ENCODE measurements around the gene TCHHL1. TPM values are rescaled to one million over a fixed set of nuclear protein-coding genes. Genes with fewer than 3 reads are reported as not detected.
"Not testable (repeated sequence)": the region's sequence is repeated elsewhere in the genome, so short reads cannot be mapped to it uniquely, and the experiment has no call there.

Gene TCHHL1
- total RNA-seq, 1 experiment from 2014 or later: not detected

DNA sequence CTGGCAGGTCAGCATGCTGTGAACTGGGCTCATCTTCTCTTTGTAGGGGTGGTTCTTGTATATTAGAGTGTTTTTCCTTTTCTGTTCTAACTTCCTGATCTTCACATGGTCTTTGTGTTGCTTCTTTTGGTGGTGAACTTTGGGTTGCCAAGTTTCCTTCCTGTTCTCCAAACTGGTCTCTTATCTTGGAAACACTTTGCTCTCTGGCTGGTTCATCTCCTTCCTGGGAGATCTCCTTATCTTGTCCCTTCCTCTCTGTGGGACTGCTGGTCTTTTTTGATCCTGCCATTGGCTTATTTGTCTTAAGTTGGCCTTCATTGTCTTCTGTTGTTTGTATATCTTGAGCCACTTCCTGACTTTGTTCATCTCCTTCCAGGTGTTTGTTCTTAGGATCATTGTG, 2.1 kb downstream of the TCHHL1 start (continued):
- TF ChIP-seq POLR2A (IDR thresholded peaks at IDR 0.05; ENCODE audit: borderline replicate concordance, extremely low read depth, insufficient read depth, insufficient read length): no peak
- no peak for TF ChIP-seq ZFX (IDR thresholded peaks at IDR 0.05)
- TF ChIP-seq, protein P1, sequence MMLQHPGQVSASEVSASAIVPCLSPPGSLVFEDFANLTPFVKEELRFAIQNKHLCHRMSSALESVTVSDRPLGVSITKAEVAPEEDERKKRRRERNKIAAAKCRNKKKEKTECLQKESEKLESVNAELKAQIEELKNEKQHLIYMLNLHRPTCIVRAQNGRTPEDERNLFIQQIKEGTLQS (IDR thresholded peaks at IDR 0.05): no peak
- no peak for TF ChIP-seq SRF (IDR thresholded peaks at IDR 0.05; ENCODE audit: low read depth)
- TF ChIP-seq POLR2AphosphoS5 (IDR thresholded peaks at IDR 0.05; ENCODE audit: low read depth, low read length): no peak

DNA sequence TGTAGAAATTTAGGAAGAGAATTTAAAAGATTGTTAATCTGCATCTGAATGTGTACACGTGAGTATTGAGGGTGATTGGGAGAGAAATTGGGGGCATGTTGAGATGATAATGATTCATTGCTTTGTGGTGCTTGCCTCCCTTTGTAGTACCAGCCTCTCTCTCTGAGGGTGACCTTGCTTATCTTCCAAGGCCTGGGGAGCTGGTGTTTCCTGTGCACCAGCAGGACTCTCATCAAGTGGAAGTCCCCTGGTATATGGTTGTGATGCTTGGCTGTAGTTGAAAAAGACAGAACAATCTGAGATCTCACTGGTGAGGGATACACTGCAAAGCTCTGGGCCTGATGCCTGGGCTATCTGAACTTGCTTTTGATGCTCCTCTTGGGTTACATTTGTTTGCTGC, 4.0 kb downstream of the TCHHL1 start:
- no peaks in the 10 kb centered on the region for H3K36me3 ChIP-seq (ENCODE audit: control insufficient read depth in 1 of 2, insufficient read depth in 2 of 2, low read length in 2 of 2)
- POLR2A ChIA-PET: no interaction called here
- RAD21 ChIA-PET (ENCODE audit: low non-redundant PET in 1 of 2, low total read pairs in 2 of 2, uncharacterized antibody in 2 of 2, unreplicated experiment in 2 of 2): no interaction called here
- H3K4me1 ChIP-seq (ENCODE audit: control insufficient read depth in 1 of 2, insufficient read depth in 2 of 2, low read length in 2 of 2): peaks cover 3 to 4% of the 10 kb centered on the region in 2 experiments; a peak in 2 of 4 replicates
- H3K9me2 ChIP-seq (ENCODE audit: insufficient read depth): no peaks in the 10 kb centered on the region
- no peaks in the 10 kb centered on the region for H3K9me3 ChIP-seq (ENCODE audit: control insufficient read depth in 1 of 2, insufficient read depth in 1 of 2, low read depth in 1 of 2, low read length in 2 of 2)
- intact Hi-C loops (cut with micrococcal nuclease): no loop called here
- TF ChIP-seq POLR2A (IDR thresholded peaks at IDR 0.05; ENCODE audit: borderline replicate concordance, extremely low read depth, insufficient read depth, insufficient read length) (no peak), EGR1 (IDR thresholded peaks at IDR 0.05; ENCODE audit: low read depth) (no peak), EZH2phosphoT487 (IDR thresholded peaks at IDR 0.05; ENCODE audit: borderline replicate concordance) (no peak), TCF7L2 (IDR thresholded peaks at IDR 0.05; ENCODE audit: borderline replicate concordance, extremely low read depth, insufficient read depth, insufficient read length) (no peak), FOSL1 (IDR thresholded peaks at IDR 0.05; ENCODE audit: low read depth) (no peak), SIN3A (IDR thresholded peaks at IDR 0.05; ENCODE audit: low read depth) (no peak), ZNF274 (IDR thresholded peaks at IDR 0.05; ENCODE audit: low read depth, low read length) (no peak), RAD21 (IDR thresholded peaks at IDR 0.05; ENCODE audit: low read depth) (no peak), POLR2AphosphoS5 (IDR thresholded peaks at IDR 0.05; ENCODE audit: low read depth, low read length) (no peak), ZFX (IDR thresholded peaks at IDR 0.05) (no peak), CEBPB (IDR thresholded peaks at IDR 0.05; ENCODE audit: low read depth) (no peak), YY1 (IDR thresholded peaks at IDR 0.05; ENCODE audit: extremely low read depth, insufficient replicate concordance, low read depth, low read length) (no peak), JUND (IDR thresholded peaks at IDR 0.05) (no peak)
- TF ChIP-seq, protein P1 (IDR thresholded peaks at IDR 0.05): no peak
- TF ChIP-seq, protein P2, sequence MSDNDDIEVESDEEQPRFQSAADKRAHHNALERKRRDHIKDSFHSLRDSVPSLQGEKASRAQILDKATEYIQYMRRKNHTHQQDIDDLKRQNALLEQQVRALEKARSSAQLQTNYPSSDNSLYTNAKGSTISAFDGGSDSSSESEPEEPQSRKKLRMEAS (IDR thresholded peaks at IDR 0.05): no peak
- H3K79me2 ChIP-seq (ENCODE audit: insufficient read depth, low read length): no peaks in the 10 kb centered on the region
- no peak for DNase-seq (ENCODE audit: low read depth, low spot score)
- H3K27me3 ChIP-seq (ENCODE audit: insufficient read depth, low read length): peaks cover 44% of the 10 kb centered on the region
- no peak overlapping the region for H3K4me3 ChIP-seq (replicated peaks in 1 of 2; ENCODE audit: low read depth in 1 of 2, low read length in 2 of 2)
- CTCF ChIA-PET: no interaction called here
- no peak overlapping the region for H2AFZ ChIP-seq (ENCODE audit: low read depth, low read length, poor library complexity, severe bottlenecking)
- no peak overlapping the region for H3K27ac ChIP-seq (ENCODE audit: low read depth, low read length)
- H3K4me2 ChIP-seq (ENCODE audit: low read length): no peak overlapping the region
- no peak for ATAC-seq
- H4K20me1 ChIP-seq (ENCODE audit: insufficient read depth): no peaks in the 10 kb centered on the region
- BruUV-seq (replicated peaks): no TSS peak
- H3K9ac ChIP-seq (ENCODE audit: low read length): no peak overlapping the region

DNA sequence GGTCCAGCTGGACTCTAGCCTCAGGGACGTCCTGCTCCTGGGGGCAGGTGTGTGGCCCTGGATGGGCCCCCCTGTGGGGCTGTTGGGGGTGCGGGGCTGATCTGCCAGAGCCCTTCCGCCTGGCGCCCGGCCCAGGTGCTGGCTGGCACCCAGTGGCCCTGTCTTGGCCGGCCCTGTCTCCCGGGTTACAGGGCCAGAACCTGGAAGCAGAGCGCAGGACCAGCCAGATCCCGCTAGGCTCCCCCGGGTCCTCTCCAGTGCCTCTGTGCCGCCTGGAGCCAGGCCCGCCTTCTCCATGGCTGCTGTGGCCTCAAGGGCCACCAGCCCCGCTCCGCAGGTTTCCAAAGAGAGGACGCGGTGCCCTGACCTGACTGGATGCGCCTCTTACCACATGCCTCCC, 7.8 kb downstream of the TCHHL1 start:
- H3K9me2 ChIP-seq (ENCODE audit: insufficient read depth); H3K4me3 ChIP-seq (replicated peaks in 1 of 2; ENCODE audit: low read depth in 1 of 2, low read length in 2 of 2); H4K20me1 ChIP-seq (ENCODE audit: insufficient read depth); H2AFZ ChIP-seq (ENCODE audit: low read depth, low read length, poor library complexity, severe bottlenecking); H3K9me3 ChIP-seq (ENCODE audit: control insufficient read depth in 1 of 2, insufficient read depth in 1 of 2, low read depth in 1 of 2, low read length in 2 of 2); POLR2A ChIA-PET; H3K27ac ChIP-seq (ENCODE audit: low read depth, low read length); DNase-seq (ENCODE audit: low read depth, low spot score); H3K9ac ChIP-seq (ENCODE audit: low read length); intact Hi-C loops (cut with micrococcal nuclease); H3K4me2 ChIP-seq (ENCODE audit: low read length); CTCF ChIA-PET; H3K4me1 ChIP-seq (ENCODE audit: control insufficient read depth in 1 of 2, insufficient read depth in 2 of 2, low read length in 2 of 2); H3K36me3 ChIP-seq (ENCODE audit: control insufficient read depth in 1 of 2, insufficient read depth in 2 of 2, low read length in 2 of 2); RAD21 ChIA-PET (ENCODE audit: low non-redundant PET in 1 of 2, low total read pairs in 2 of 2, uncharacterized antibody in 2 of 2, unreplicated experiment in 2 of 2); ATAC-seq; BruUV-seq (replicated peaks); H3K79me2 ChIP-seq (ENCODE audit: insufficient read depth, low read length): not testable (repeated sequence)
- peaks cover 19% of the 10 kb centered on the region for H3K27me3 ChIP-seq (ENCODE audit: insufficient read depth, low read length)

Data from HCT116 (cell line).